Measurements from ENCODE around the gene GBP5. TPM values are rescaled to one million over a fixed set of nuclear protein-coding genes. Genes with fewer than 3 reads are reported as not detected.
A peak's percentile ranks its signal among the peaks of the same experiment; 100 is the strongest.
"Not testable (repeated sequence)": the region's sequence is repeated elsewhere in the genome, so short reads cannot be mapped to it uniquely, and the experiment has no call there.

Gene GBP5
- total RNA-seq, 1 experiment from 2014 or later, result not detected

- DNase-seq (ENCODE audit: low spot score), result no peak
These were observed 8.1 kb upstream of the GBP5 start for GRCh38 chr1:89280766-89281165.

GRCh38 chr1:89279011-89279466 is 6.4 kb upstream of the GBP5 start:
- DNase-seq (ENCODE audit: low spot score), result no peak

GRCh38 chr1:89277725-89278124 is 5.1 kb upstream of the GBP5 start:
- no peak for DNase-seq (ENCODE audit: low spot score)

- DNase-seq (ENCODE audit: low spot score), result no peak
These were observed 4.0 kb upstream of the GBP5 start for GRCh38 chr1:89276690-89277089.

- DNase-seq (ENCODE audit: low spot score), result no peak
These were observed 1.8 kb upstream of the GBP5 start for GRCh38 chr1:89274411-89274857.

- no peak for DNase-seq (ENCODE audit: low spot score)
These were observed 691 bp upstream of the GBP5 start for GRCh38 chr1:89273324-89273778.

GRCh38 chr1:89271341-89272015 is 1.2 kb downstream of the GBP5 start:
- DNase-seq (ENCODE audit: low spot score), result peak; percentile 18

GRCh38 chr1:89270423-89270822 is 2.2 kb downstream of the GBP5 start:
- DNase-seq (ENCODE audit: low spot score), result no peak

- DNase-seq (ENCODE audit: low spot score), result no peak
These were observed 3.4 kb downstream of the GBP5 start for GRCh38 chr1:89269277-89269676.

- DNase-seq (ENCODE audit: low spot score), result peak; percentile 47
These were observed 10.0 kb downstream of the GBP5 start for GRCh38 chr1:89262643-89263042.

- DNase-seq (ENCODE audit: low spot score), result peak; percentile 40
These were observed 10.6 kb downstream of the GBP5 start for GRCh38 chr1:89261926-89262515.

GRCh38 chr1:89260566-89261255 is 11.9 kb downstream of the GBP5 start:
- DNase-seq (ENCODE audit: low spot score), result peak; percentile 14

- DNase-seq (ENCODE audit: low spot score), result no peak
These were observed 12.6 kb downstream of the GBP5 start for GRCh38 chr1:89260042-89260441.

- no peak for DNase-seq (ENCODE audit: low spot score)
These were observed 13.2 kb downstream of the GBP5 start for GRCh38 chr1:89259283-89259971.

- DNase-seq (ENCODE audit: low spot score), result no peak
These were observed 15.6 kb downstream of the GBP5 start for GRCh38 chr1:89257041-89257440.

- not testable (repeated sequence) for DNase-seq (ENCODE audit: low spot score)
These were observed 17.1 kb downstream of the GBP5 start for GRCh38 chr1:89255581-89255980.

GRCh38 chr1:89254658-89255287 is 17.9 kb downstream of the GBP5 start:
- no peak for DNase-seq (ENCODE audit: low spot score)

- no peak for DNase-seq (ENCODE audit: low spot score)
These were observed 29.6 kb downstream of the GBP5 start for GRCh38 chr1:89243046-89243445.
